Spleen (tissue), 11 donors: ENCODE measurements around the gene PCCA. TPM values are rescaled to one million over a fixed set of nuclear protein-coding genes. Genes with fewer than 3 reads are reported as not detected.
"Not testable (repeated sequence)": the region's sequence is repeated elsewhere in the genome, so short reads cannot be mapped to it uniquely, and the experiment has no call there.

Source experiments
- DNase-seq: peaks from one replicate; pipeline ENCODE4 v3.0.0-alpha.2; 2020
- H3K27ac ChIP-seq, 8 donors: fragments of 200-600 bp; sonication (generic) in 7 of 8; 1 replicate in 4 of 8; 2 replicates in 4 of 8; pipeline versions ENCODE4 v1.5.0 to v1.8.0; 2016 to 2021; ENCODE audit warnings: inconsistent platforms in 4 of 8, mild to moderate bottlenecking in 4 of 8, moderate library complexity in 1 of 8
- H3K27me3 ChIP-seq, 7 donors: fragments of 200-600 bp; sonication (generic) in 6 of 7; replicated peaks in 1 of 7; 1 replicate in 4 of 7; 2 replicates in 3 of 7; pipeline versions ENCODE4 v1.5.0 to v1.8.0; 2016 to 2021; ENCODE audit warnings: inconsistent platforms in 3 of 7, mild to moderate bottlenecking in 1 of 7
- H3K36me3 ChIP-seq, 6 donors: fragments of 200-600 bp; sonication (generic) in 5 of 6; 1 replicate in 4 of 6; 2 replicates in 2 of 6; pipeline versions ENCODE4 v1.5.0 to v1.8.0; 2016 to 2021; ENCODE audit warnings: inconsistent platforms in 2 of 6
- H3K4me1 ChIP-seq, 6 donors: fragments of 200-600 bp; sonication (generic) in 5 of 6; 1 replicate in 3 of 6; 2 replicates in 3 of 6; pipeline versions ENCODE4 v1.5.0 to v1.8.0; 2016 to 2021; ENCODE audit warnings: inconsistent platforms in 3 of 6
- H3K4me3 ChIP-seq, 8 donors: fragments of 200-600 bp; sonication (generic) in 7 of 8; 1 replicate in 4 of 8; 2 replicates in 4 of 8; pipeline versions ENCODE4 v1.5.0 to v1.8.0; 2016 to 2021; ENCODE audit warnings: inconsistent platforms in 4 of 8, mild to moderate bottlenecking in 4 of 8, moderate library complexity in 2 of 8
- H3K9me3 ChIP-seq, 8 donors: fragments of 200-600 bp; sonication (generic) in 7 of 8; 1 replicate in 4 of 8; 2 replicates in 4 of 8; pipeline versions ENCODE4 v1.5.0 to v1.8.0; 2016 to 2021; ENCODE audit warnings: inconsistent platforms in 4 of 8
- CTCF ChIP-seq, 11 experiments: fragments of 200-600 bp in 7 of 11; fragments of 450-650 bp in 4 of 11; sonication (generic) in 4 of 11; IDR thresholded peaks in 8 of 11; conservative IDR thresholded peaks in 3 of 11; 1 replicate in 7 of 11; 2 replicates in 4 of 11; pipeline versions ENCODE4 v1.4.0 to v1.8.0; 2016 to 2021; ENCODE audit warnings: antibody characterized with exemption in 11 of 11, inconsistent platforms in 4 of 11, mild to moderate bottlenecking in 1 of 11
- POLR2A ChIP-seq, 3 donors: fragments of 450-650 bp; IDR thresholded peaks; one replicate each; pipeline ENCODE4 v1.5.1; 2017; ENCODE audit warnings: antibody characterized with exemption in 3 of 3, mild to moderate bottlenecking in 1 of 3
- POLR2AphosphoS5 ChIP-seq, 3 donors: sonication (generic); formaldehyde crosslinking; IDR thresholded peaks; one replicate each; pipeline ENCODE4 v1.5.1; 2017; ENCODE audit warnings: antibody characterized with exemption in 3 of 3
- WGBS, 5 donors: extraction: QIAGEN DNeasy Blood & Tissue Kit in 3 of 5; methylation state at CpG; one replicate each; pipeline versions ENCODE4 v1.1.5 to v1.1.7; 2013 to 2018; 5-methylcytosine and 5-hydroxymethylcytosine counted together
- intact Hi-C: fragments of 100-400 bp; cut with DNase I; formaldehyde crosslinking; loops from one replicate; pipeline ENCODE4 v1.15.0; 2023; ENCODE audit warnings: low total_unique reads
- polyA plus RNA-seq, 3 donors: library from polyadenylated mRNA; stranded (reverse); fragments of 200-250 nt; gene quantifications; one replicate each; pipeline ENCODE4 v1.2.1, GENCODE V29; 2013
- total RNA-seq, 7 donors: library from RNA; depleted of rRNA in 3 of 7; stranded (reverse); fragments of >200 nt in 3 of 7; fragmentation: NEBNext Ultra II Directional in 4 of 7; extraction: Animal tissue kit (Norgen Biotek cat#: 25700) in 4 of 7; gene quantifications; one replicate each; pipeline versions ENCODE4 v1.1.0 to v1.2.1, GENCODE V29; 2016 to 2021
- donor health status: healthy with polysubstance abuse.
- donor health status: DM: no; HTN: no; CAD: no; lungs with moderate emphysema.
- donor health status: DM: no; HTN: no; CAD: no.
- donor health status: Bipolar disorder and iron deficiency.
- donor health status: healthy.
- donor health status: DM: no; HTN: no; CAD: no.
- donor health status: DM: yes; HTN: yes; CAD: no.

The PCCA gene
- total and polyA plus RNA-seq, 10 donors, result 9.3 to 54.9 (median 43.9) TPM

GRCh38 chr13:100131863-100132574 is 43.1 kb downstream of the PCCA start:
- WGBS, 5 donors, result 67 to 83% (median 71%) methylated on average over 3 of the region's 3 CpGs
- no peak for DNase-seq
- Histone ChIP-seq H3K4me1 (peaks cover 0 to 26% (median 11%) of the 10 kb centered on the region in 6 donors), H3K9me3 (no peaks in the 10 kb centered on the region), H3K27ac (no peak overlapping the region), H3K36me3 (no peaks in the 10 kb centered on the region), H3K27me3 (no peaks in the 10 kb centered on the region), H3K4me3 (no peak overlapping the region)
- intact Hi-C loops, result no loop called here
- TF ChIP-seq POLR2AphosphoS5 (IDR thresholded peaks at IDR 0.05) (no peak), POLR2A (IDR thresholded peaks at IDR 0.05) (no peak), CTCF (IDR thresholded peaks at IDR 0.05 in 8 of 11, conservative IDR thresholded peaks at IDR 0.05 in 3 of 11) (no peak)

- Histone ChIP-seq H3K36me3 (no peaks in the 10 kb centered on the region), H3K4me3 (no peak overlapping the region), H3K4me1 (no peaks in the 10 kb centered on the region), H3K27ac (no peak overlapping the region), H3K9me3 (peaks cover 0 to 6% (median 0%) of the 10 kb centered on the region in 8 donors), H3K27me3 (no peaks in the 10 kb centered on the region)
- intact Hi-C loops, result no loop called here
- no peak for TF ChIP-seq POLR2AphosphoS5 (IDR thresholded peaks at IDR 0.05)
- TF ChIP-seq POLR2A (IDR thresholded peaks at IDR 0.05), result no peak
- no peak for TF ChIP-seq CTCF (IDR thresholded peaks at IDR 0.05 in 8 of 11, conservative IDR thresholded peaks at IDR 0.05 in 3 of 11)
- WGBS, 5 donors, result 67 to 83% (median 72%) methylated on average over 1 of the region's 1 CpG
- DNase-seq, result no peak
Observed at GRCh38 chr13:100138859-100139491, 50.1 kb downstream of the PCCA start.

GRCh38 chr13:100139817-100140216 is 50.9 kb downstream of the PCCA start:
- no peaks in the 10 kb centered on the region for H3K4me1 ChIP-seq
- DNase-seq, result no peak
- no peak overlapping the region for H3K27ac ChIP-seq
- TF ChIP-seq CTCF (IDR thresholded peaks at IDR 0.05 in 8 of 11, conservative IDR thresholded peaks at IDR 0.05 in 3 of 11) (no peak), POLR2A (IDR thresholded peaks at IDR 0.05) (no peak), POLR2AphosphoS5 (IDR thresholded peaks at IDR 0.05) (no peak)
- intact Hi-C loops, result no loop called here
- H3K4me3 ChIP-seq, result no peak overlapping the region
- 86 to 97% (median 97%) methylated on average over 1 of the region's 1 CpG for WGBS, 5 donors
- peaks cover 0 to 5% (median 3%) of the 10 kb centered on the region in 6 donors for H3K36me3 ChIP-seq
- H3K27me3 ChIP-seq, result no peaks in the 10 kb centered on the region
- H3K9me3 ChIP-seq, result peaks cover 0 to 6% (median 0%) of the 10 kb centered on the region in 8 donors

GRCh38 chr13:100140441-100140840 is 51.5 kb downstream of the PCCA start:
- intact Hi-C loops, result no loop called here

GRCh38 chr13:100141461-100141961 is 52.6 kb downstream of the PCCA start:
- H3K4me3 ChIP-seq, H3K27me3 ChIP-seq, DNase-seq, H3K4me1 ChIP-seq, H3K27ac ChIP-seq, intact Hi-C loops: not testable (repeated sequence)
- peaks cover 0 to 16% (median 8%) of the 10 kb centered on the region in 8 donors for H3K9me3 ChIP-seq
- peaks cover 0 to 11% (median 6%) of the 10 kb centered on the region in 6 donors for H3K36me3 ChIP-seq
- WGBS, 5 donors, result 86 to 97% (median 96%) methylated on average over 5 of the region's 5 CpGs

More at GRCh38 chr13:100140441-100140840, 51.5 kb downstream of the PCCA start:
- no peaks in the 10 kb centered on the region for H3K27me3 ChIP-seq
- no peaks in the 10 kb centered on the region for H3K4me1 ChIP-seq
- no peak for TF ChIP-seq POLR2A (IDR thresholded peaks at IDR 0.05)
- TF ChIP-seq CTCF (IDR thresholded peaks at IDR 0.05 in 8 of 11, conservative IDR thresholded peaks at IDR 0.05 in 3 of 11), result no peak
- no peak for TF ChIP-seq POLR2AphosphoS5 (IDR thresholded peaks at IDR 0.05)
- no peak for DNase-seq
- H3K9me3 ChIP-seq, result peaks cover 0 to 8% (median 0%) of the 10 kb centered on the region in 8 donors
- no peak overlapping the region for H3K4me3 ChIP-seq
- 67 to 94% (median 88%) methylated on average over 2 of the region's 2 CpGs for WGBS, 5 donors
- peaks cover 0 to 11% (median 6%) of the 10 kb centered on the region in 6 donors for H3K36me3 ChIP-seq
- no peak overlapping the region for H3K27ac ChIP-seq
